ENCODE measurements around the gene GTF3C1.
A peak's percentile ranks its signal among the peaks of the same experiment; 100 is the strongest.

GTF3C1 gene

GRCh38 chr16:27549746-27550581 is at the start of gene GTF3C1, which contains the start of gene KATNIP:
Gene GTF3C1 (minus strand): TSS chr16:27549913. CDS start chr16:27549890, 23 bp downstream.
Gene KATNIP (plus strand): TSS chr16:27550144. CDS start chr16:27550171, 27 bp downstream.
- TF ChIP-seq CTCF (IDR thresholded peaks at IDR 0.05; ENCODE audit: control extremely low read depth, extremely low read depth, low read depth, missing control alignments): no peak
- CTCF ChIA-PET: interaction anchor here (0.7 to 1.7 kb wide), 7 partner anchors 9 to 669 kb away, joined by 3 to 4 read pairs (median 3); no protein-coding TSS in a partner anchor
- POLR2A ChIA-PET: interaction anchor here (0.6 to 1.0 kb wide), 3 partner anchors 14 to 197 kb away, joined by 3 to 7 read pairs (median 3); no protein-coding TSS in a partner anchor
- DNase-seq (ENCODE audit: extremely low spot score): peak; percentile 100

GRCh38 chr16:27598931-27599565 is 49.3 kb upstream of the GTF3C1 start:
- no peak for TF ChIP-seq CTCF (IDR thresholded peaks at IDR 0.05; ENCODE audit: control extremely low read depth, extremely low read depth, low read depth, missing control alignments)
- no peak for DNase-seq (ENCODE audit: extremely low spot score)
- ChIA-PET CTCF (interaction anchor here (1.2 kb wide), 1 partner anchor 9 kb away, joined by 3 read pairs; no protein-coding TSS in a partner anchor), POLR2A (no interaction called here)

- ChIA-PET CTCF (interaction anchor here (1.2 to 1.5 kb wide), 2 partner anchors 9 to 10 kb away, joined by 3 to 5 read pairs; no protein-coding TSS in a partner anchor), POLR2A (no interaction called here)
- DNase-seq (ENCODE audit: extremely low spot score): no peak
- TF ChIP-seq CTCF (IDR thresholded peaks at IDR 0.05; ENCODE audit: control extremely low read depth, extremely low read depth, low read depth, missing control alignments): no peak
Measured at GRCh38 chr16:27598220-27598619, 48.5 kb upstream of the GTF3C1 start.

- POLR2A ChIA-PET: interaction anchor here (0.6 kb wide), 1 partner anchor 544 kb away, joined by 5 read pairs; no protein-coding TSS in a partner anchor
- no peak for DNase-seq (ENCODE audit: extremely low spot score)
- TF ChIP-seq CTCF (IDR thresholded peaks at IDR 0.05; ENCODE audit: control extremely low read depth, extremely low read depth, low read depth, missing control alignments): no peak
- CTCF ChIA-PET: interaction anchor here (1.5 kb wide), 1 partner anchor 9 kb away, joined by 5 read pairs; no protein-coding TSS in a partner anchor
Measured at GRCh38 chr16:27597361-27597760, 47.6 kb upstream of the GTF3C1 start.

GRCh38 chr16:27596411-27596810 is 46.7 kb upstream of the GTF3C1 start:
- DNase-seq (ENCODE audit: extremely low spot score): no peak
- CTCF ChIA-PET: interaction anchor here (1.2 kb wide), 1 partner anchor 9 kb away, joined by 4 read pairs; no protein-coding TSS in a partner anchor
- no peak for TF ChIP-seq CTCF (IDR thresholded peaks at IDR 0.05; ENCODE audit: control extremely low read depth, extremely low read depth, low read depth, missing control alignments)
- POLR2A ChIA-PET: no interaction called here

- no peak for TF ChIP-seq CTCF (IDR thresholded peaks at IDR 0.05; ENCODE audit: control extremely low read depth, extremely low read depth, low read depth, missing control alignments)
- DNase-seq (ENCODE audit: extremely low spot score): no peak
- ChIA-PET POLR2A (no interaction called here), CTCF (interaction anchor here (1.2 kb wide), 1 partner anchor 9 kb away, joined by 4 read pairs; no protein-coding TSS in a partner anchor)
Measured at GRCh38 chr16:27595993-27596392, 46.3 kb upstream of the GTF3C1 start.
